Neural progenitor cell (in vitro differentiated cells): ENCODE data around the gene CDC25B. TPM values are rescaled to one million over a fixed set of nuclear protein-coding genes. Genes with fewer than 3 reads are reported as not detected.

Source experiments
- DNase-seq: peaks from one replicate; pipeline ENCODE4 v3.0.0-alpha.2; 2016; ENCODE audit warnings: low spot score
- H2AFZ ChIP-seq: fragments of 200-600 bp; sonication (generic); replicated peaks from 2 replicates; pipeline ENCODE4 v1.6.1; 2016; ENCODE audit warnings: antibody characterized with exemption
- H3F3A ChIP-seq: fragments of 200-600 bp; sonication (generic); 2 replicates; pipeline ENCODE4 v1.6.1; 2016; ENCODE audit warnings: antibody characterized with exemption, low read depth
- H3K27ac ChIP-seq: fragments of 200-600 bp; sonication (generic); 2 replicates; pipeline ENCODE4 v1.5.1; 2016; ENCODE audit warnings: mild to moderate bottlenecking
- H3K27me3 ChIP-seq: fragments of 200-600 bp; sonication (generic); 2 replicates; pipeline ENCODE4 v1.6.1; 2016; ENCODE audit warnings: mild to moderate bottlenecking, moderate library complexity
- H3K36me3 ChIP-seq: fragments of 200-600 bp; sonication (generic); 2 replicates; pipeline ENCODE4 v1.5.1; 2016
- H3K4me1 ChIP-seq: fragments of 200-600 bp; sonication (generic); 2 replicates; pipeline ENCODE4 v1.6.1; 2016; ENCODE audit warnings: mixed run types
- H3K4me2 ChIP-seq: fragments of 200-600 bp; sonication (generic); 2 replicates; pipeline ENCODE4 v1.6.1; 2016
- H3K4me3 ChIP-seq: fragments of 200-600 bp; sonication (generic); 2 replicates; pipeline ENCODE4 v1.5.1; 2016
- H3K79me2 ChIP-seq: fragments of 200-600 bp; sonication (generic); 2 replicates; pipeline ENCODE4 v1.6.1; 2016; ENCODE audit warnings: low read depth
- H3K9ac ChIP-seq: fragments of 200-600 bp; sonication (generic); 2 replicates; pipeline ENCODE4 v1.6.1; 2016
- H3K9me3 ChIP-seq: fragments of 200-600 bp; sonication (generic); 2 replicates; pipeline ENCODE4 v1.5.1; 2016; ENCODE audit warnings: low read depth
- H4K20me1 ChIP-seq: fragments of 200-600 bp; sonication (generic); 2 replicates; pipeline ENCODE4 v1.6.1; 2016; ENCODE audit warnings: low read depth
- H3K27ac Mint-ChIP-seq: 3 replicates; pipeline ENCODE4 v1.8.0; 2021; ENCODE audit warnings: mixed read lengths
- H3K27me3 Mint-ChIP-seq: 2 replicates; pipeline ENCODE4 v1.8.0; 2022; ENCODE audit warnings: low read depth, mild to moderate bottlenecking, inconsistent platforms, moderate library complexity, mixed read lengths; ENCODE audit not compliant: insufficient read depth
- H3K36me3 Mint-ChIP-seq: 3 replicates; pipeline ENCODE4 v1.8.0; 2021; ENCODE audit warnings: mixed read lengths
- H3K4me1 Mint-ChIP-seq: 3 replicates; pipeline ENCODE4 v1.8.0; 2021; ENCODE audit warnings: mixed read lengths
- H3K4me3 Mint-ChIP-seq: 3 replicates; pipeline ENCODE4 v1.8.0; 2021; ENCODE audit warnings: mild to moderate bottlenecking, moderate library complexity, mixed read lengths
- H3K9me3 Mint-ChIP-seq: 3 replicates; pipeline ENCODE4 v1.8.0; 2020; ENCODE audit warnings: mixed read lengths
- EZH2 ChIP-seq: fragments of 200-600 bp; sonication (generic); IDR thresholded peaks from 2 replicates; pipeline ENCODE4 v1.6.1; 2017; ENCODE audit warnings: antibody characterized with exemption, mild to moderate bottlenecking, moderate library complexity
- EZH2phosphoT487 ChIP-seq: fragments of 200-600 bp; sonication (generic); IDR thresholded peaks from 2 replicates; pipeline ENCODE4 v1.6.1; 2017; ENCODE audit warnings: antibody characterized with exemption
- total RNA-seq: library from RNA; depleted of rRNA; stranded (reverse); fragments of >200 nt; gene quantifications from 2 replicates; pipeline ENCODE4 v1.2.3, GENCODE V29; 2015; ENCODE audit warnings: low replicate concordance
- TF ChIP-seq, protein P1 (sequence below): fragments of 200-600 bp; sonication (generic); IDR thresholded peaks from 2 replicates; pipeline ENCODE4 v1.5.1; 2017; ENCODE audit warnings: antibody characterized with exemption, mild to moderate bottlenecking

CDC25B gene
- total RNA-seq, 1 donor from 2014 or later, result 9.3 TPM

DNA sequence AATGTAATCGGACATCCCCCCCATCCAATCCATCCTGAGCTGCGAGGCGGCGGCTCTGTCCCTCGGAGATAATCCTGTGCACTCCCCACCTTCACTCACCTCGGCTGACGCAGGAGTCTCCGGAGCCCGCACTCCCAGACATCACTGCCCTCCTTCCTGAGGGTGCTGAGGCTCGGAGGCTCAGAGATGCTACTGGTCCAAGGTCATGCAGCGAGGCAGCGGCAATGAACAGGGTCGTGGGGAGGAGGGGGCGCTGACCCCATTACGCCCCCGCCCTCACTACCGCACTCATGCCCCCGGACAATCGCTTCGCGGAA is 29.0 kb upstream of the CDC25B start:
- Histone ChIP-seq H3K4me1 (peaks cover 15% of the 10 kb centered on the region), H3K27ac (no peak overlapping the region), H3K4me2 (peak overlapping the region; percentile 98), H3K4me3 (peak overlapping the region; percentile 68), H3F3A (peaks cover 16% of the 10 kb centered on the region), H3K79me2 (peaks cover 5% of the 10 kb centered on the region), H3K36me3 (no peaks in the 10 kb centered on the region), H3K9ac (peak overlapping the region; percentile 43), H4K20me1 (peaks cover 6% of the 10 kb centered on the region), H3K9me3 (no peaks in the 10 kb centered on the region), H2AFZ (peak overlapping the region; percentile 81), H3K27me3 (peaks cover 21% of the 10 kb centered on the region)
- no peak for TF ChIP-seq EZH2phosphoT487
- no peak for TF ChIP-seq EZH2
- TF ChIP-seq, protein P1, sequence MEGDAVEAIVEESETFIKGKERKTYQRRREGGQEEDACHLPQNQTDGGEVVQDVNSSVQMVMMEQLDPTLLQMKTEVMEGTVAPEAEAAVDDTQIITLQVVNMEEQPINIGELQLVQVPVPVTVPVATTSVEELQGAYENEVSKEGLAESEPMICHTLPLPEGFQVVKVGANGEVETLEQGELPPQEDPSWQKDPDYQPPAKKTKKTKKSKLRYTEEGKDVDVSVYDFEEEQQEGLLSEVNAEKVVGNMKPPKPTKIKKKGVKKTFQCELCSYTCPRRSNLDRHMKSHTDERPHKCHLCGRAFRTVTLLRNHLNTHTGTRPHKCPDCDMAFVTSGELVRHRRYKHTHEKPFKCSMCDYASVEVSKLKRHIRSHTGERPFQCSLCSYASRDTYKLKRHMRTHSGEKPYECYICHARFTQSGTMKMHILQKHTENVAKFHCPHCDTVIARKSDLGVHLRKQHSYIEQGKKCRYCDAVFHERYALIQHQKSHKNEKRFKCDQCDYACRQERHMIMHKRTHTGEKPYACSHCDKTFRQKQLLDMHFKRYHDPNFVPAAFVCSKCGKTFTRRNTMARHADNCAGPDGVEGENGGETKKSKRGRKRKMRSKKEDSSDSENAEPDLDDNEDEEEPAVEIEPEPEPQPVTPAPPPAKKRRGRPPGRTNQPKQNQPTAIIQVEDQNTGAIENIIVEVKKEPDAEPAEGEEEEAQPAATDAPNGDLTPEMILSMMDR, result no peak
- Mint-ChIP-seq H3K9me3 (no peaks in the 10 kb centered on the region), H3K4me3 (peak overlapping the region; percentile 91), H3K36me3 (peaks cover 2% of the 10 kb centered on the region), H3K4me1 (peaks cover 31% of the 10 kb centered on the region), H3K27me3 (peaks cover 13% of the 10 kb centered on the region), H3K27ac (no peak overlapping the region)
- peak; percentile 59 for DNase-seq

- H3K27me3 ChIP-seq, result peaks cover 21% of the 10 kb centered on the region
- H3K36me3 Mint-ChIP-seq, result peaks cover 2% of the 10 kb centered on the region
- H3K4me1 ChIP-seq, result peaks cover 15% of the 10 kb centered on the region
These were observed 28.4 kb upstream of the CDC25B start, which contains the start of gene ADISSP for GRCh38 chr20:3767427-3768341. Gene ADISSP (minus strand): TSS chr20:3767753. CDS start chr20:3760100, 7,653 bp downstream.

GRCh38 chr20:3768342-3769130 is 27.6 kb upstream of the CDC25B start:
- Histone ChIP-seq H3K79me2 (peaks cover 5% of the 10 kb centered on the region), H3K36me3 (no peaks in the 10 kb centered on the region), H3K27me3 (peaks cover 21% of the 10 kb centered on the region), H3F3A (peaks cover 16% of the 10 kb centered on the region), H3K4me1 (peaks cover 15% of the 10 kb centered on the region), H3K9ac (peak overlapping the region; percentile 46), H3K27ac (no peak overlapping the region), H3K4me3 (peak overlapping the region; percentile 68), H3K9me3 (no peaks in the 10 kb centered on the region), H2AFZ (peak overlapping the region; percentile 88), H3K4me2 (peak overlapping the region; percentile 98), H4K20me1 (peaks cover 6% of the 10 kb centered on the region)
- TF ChIP-seq EZH2phosphoT487, result no peak
- TF ChIP-seq, protein P1, result peak; percentile 72
- peak; percentile 18 for TF ChIP-seq EZH2
- DNase-seq, result peak; percentile 94
- H3K4me3 Mint-ChIP-seq, result peak overlapping the region; percentile 91
- H3K27me3 Mint-ChIP-seq, result peaks cover 17% of the 10 kb centered on the region
- H3K9me3 Mint-ChIP-seq, result no peaks in the 10 kb centered on the region
- peaks cover 31% of the 10 kb centered on the region for H3K4me1 Mint-ChIP-seq
- H3K27ac Mint-ChIP-seq, result peak overlapping the region; percentile 98
- H3K36me3 Mint-ChIP-seq, result peaks cover under 1% of the 10 kb centered on the region

More at GRCh38 chr20:3767427-3768341, 28.4 kb upstream of the CDC25B start, which contains the start of gene ADISSP:
- no peaks in the 10 kb centered on the region for H3K9me3 Mint-ChIP-seq
- H2AFZ ChIP-seq, result peak within 1 kb of the TSS; percentile 88
- TF ChIP-seq EZH2phosphoT487 (no peak), EZH2 (no peak)
- TF ChIP-seq, protein P1, result peak; percentile 15
- peak; percentile 99 for DNase-seq
- H3K27ac Mint-ChIP-seq, result peak within 1 kb of the TSS; percentile 98
- peaks cover 31% of the 10 kb centered on the region for H3K4me1 Mint-ChIP-seq
- H3K27me3 Mint-ChIP-seq, result peaks cover 17% of the 10 kb centered on the region
- H3K4me3 Mint-ChIP-seq, result peak within 1 kb of the TSS; percentile 91
- no peak within 1 kb of the TSS for H3K27ac ChIP-seq
- no peaks in the 10 kb centered on the region for H3K9me3 ChIP-seq
- no peaks in the 10 kb centered on the region for H3K36me3 ChIP-seq
- peak within 1 kb of the TSS; percentile 68 for H3K4me3 ChIP-seq
- H3F3A ChIP-seq, result peaks cover 16% of the 10 kb centered on the region
- H3K9ac ChIP-seq, result peak within 1 kb of the TSS; percentile 46
- H3K79me2 ChIP-seq, result peaks cover 5% of the 10 kb centered on the region
- H4K20me1 ChIP-seq, result peaks cover 6% of the 10 kb centered on the region
- peak within 1 kb of the TSS; percentile 98 for H3K4me2 ChIP-seq
